Left renal cortex interstitium (tissue), 4 donors: ENCODE results near the gene ASIC2. TPM values are rescaled to one million over a fixed set of nuclear protein-coding genes. Genes with fewer than 3 reads are reported as not detected.

Source experiments
- DNase-seq, 4 donors: peaks; one replicate each; pipeline ENCODE4 v3.0.0-alpha.2; 2013; ENCODE audit warnings: low read depth in 4 of 4, low spot score in 2 of 4, missing footprints in 1 of 4
- polyA plus RNA-seq, 4 donors: library from polyadenylated mRNA; unstranded; fragments of 120-200 nt; gene quantifications; one replicate each; pipeline ENCODE4 v1.2.1, GENCODE V29; 2013; ENCODE audit not compliant: insufficient read length in 4 of 4

ASIC2 gene
- polyA plus RNA-seq, 4 donors, result 3.4 to 5.1 (median 3.9) TPM

- DNase-seq, result no peak
Measured at GRCh38 chr17:33207231-33207630, 85.9 kb downstream of the ASIC2 start.

GRCh38 chr17:33205552-33205951 is 87.5 kb downstream of the ASIC2 start:
- no peak for DNase-seq

- no peak for DNase-seq
Measured at GRCh38 chr17:33204701-33205100, 88.4 kb downstream of the ASIC2 start.

GRCh38 chr17:33204156-33204555 is 88.9 kb downstream of the ASIC2 start:
- no peak for DNase-seq

GRCh38 chr17:33202796-33203495 is 90.1 kb downstream of the ASIC2 start:
- no peak for DNase-seq

GRCh38 chr17:33202021-33202420 is 91.1 kb downstream of the ASIC2 start:
- no peak for DNase-seq

GRCh38 chr17:33201283-33201682 is 91.8 kb downstream of the ASIC2 start:
- no peak for DNase-seq

GRCh38 chr17:33200587-33200986 is 92.5 kb downstream of the ASIC2 start:
- no peak for DNase-seq

- no peak for DNase-seq
Measured at GRCh38 chr17:33199571-33200510, 93.3 kb downstream of the ASIC2 start.

- no peak for DNase-seq
Measured at GRCh38 chr17:33198954-33199353, 94.1 kb downstream of the ASIC2 start.

- no peak for DNase-seq
Measured at GRCh38 chr17:33197342-33197741, 95.8 kb downstream of the ASIC2 start.

- DNase-seq, result no peak
Measured at GRCh38 chr17:33196883-33197282, 96.2 kb downstream of the ASIC2 start.

- DNase-seq, result no peak
Measured at GRCh38 chr17:33192951-33193911, 99.9 kb downstream of the ASIC2 start.

GRCh38 chr17:33183487-33184026 is 109.5 kb downstream of the ASIC2 start:
- DNase-seq, result no peak

- no peak for DNase-seq
Measured at GRCh38 chr17:33179151-33179550, 113.9 kb downstream of the ASIC2 start.

- no peak for DNase-seq
Measured at GRCh38 chr17:33178681-33179080, 114.4 kb downstream of the ASIC2 start.

- DNase-seq, result no peak
Measured at GRCh38 chr17:33175562-33175961, 117.5 kb downstream of the ASIC2 start.

GRCh38 chr17:33171931-33172330 is 121.2 kb downstream of the ASIC2 start:
- DNase-seq, result no peak

- DNase-seq, result peak in 1 of 4 donors; percentile 45
Measured at GRCh38 chr17:33169580-33170285, 123.4 kb downstream of the ASIC2 start.

GRCh38 chr17:33167736-33168135 is 125.4 kb downstream of the ASIC2 start:
- DNase-seq, result no peak
